ENCODE results near the gene MED12.
A peak's percentile ranks its signal among the peaks of the same experiment; 100 is the strongest.
"Not testable (repeated sequence)": the region's sequence is repeated elsewhere in the genome, so short reads cannot be mapped to it uniquely, and the experiment has no call there.

The MED12 gene

DNA sequence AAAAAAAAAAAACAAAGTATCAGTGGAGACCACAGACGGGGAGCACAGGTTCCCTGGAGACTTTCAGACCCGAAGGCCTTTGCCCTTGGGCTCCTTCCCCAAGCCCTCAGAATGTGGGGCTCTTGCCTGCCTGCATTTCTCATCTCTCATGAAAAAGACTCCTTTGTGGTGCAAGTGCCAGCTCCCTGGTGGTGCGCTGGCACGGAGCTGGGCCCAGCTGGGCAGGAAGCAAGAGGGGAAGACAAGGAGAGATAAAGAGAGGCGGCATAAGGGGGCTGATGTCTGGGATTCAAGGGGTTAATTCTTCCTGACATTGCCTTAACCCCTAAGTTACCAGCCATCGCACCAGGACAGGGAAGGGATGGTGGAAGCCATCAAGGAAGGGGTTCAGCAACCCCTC is 48.1 kb downstream of the MED12 start:
- no peak for DNase-seq

DNA sequence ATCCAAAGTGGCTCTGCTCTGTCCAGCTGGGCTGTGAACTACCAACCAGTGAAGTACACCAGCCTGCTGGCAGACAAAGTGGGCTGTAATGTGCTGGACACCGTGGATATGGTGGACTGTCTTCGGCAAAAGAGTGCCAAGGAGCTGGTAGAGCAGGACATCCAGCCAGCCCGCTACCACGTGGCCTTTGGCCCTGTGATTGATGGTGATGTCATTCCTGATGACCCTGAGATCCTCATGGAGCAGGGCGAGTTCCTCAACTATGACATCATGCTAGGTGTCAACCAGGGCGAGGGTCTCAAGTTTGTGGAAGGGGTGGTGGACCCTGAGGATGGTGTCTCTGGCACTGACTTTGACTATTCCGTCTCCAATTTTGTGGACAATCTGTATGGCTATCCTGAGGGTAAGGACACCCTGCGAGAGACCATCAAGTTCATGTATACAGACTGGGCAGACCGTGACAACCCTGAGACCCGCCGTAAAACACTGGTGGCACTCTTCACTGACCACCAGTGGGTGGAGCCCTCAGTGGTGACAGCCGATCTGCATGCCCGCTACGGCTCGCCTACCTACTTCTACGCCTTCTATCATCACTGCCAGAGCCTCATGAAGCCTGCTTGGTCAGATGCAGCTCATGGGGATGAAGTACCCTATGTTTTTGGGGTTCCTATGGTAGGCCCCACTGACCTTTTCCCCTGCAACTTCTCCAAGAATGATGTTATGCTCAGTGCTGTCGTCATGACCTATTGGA is 48.8 kb downstream of the MED12 start:
- no peak for DNase-seq

DNA sequence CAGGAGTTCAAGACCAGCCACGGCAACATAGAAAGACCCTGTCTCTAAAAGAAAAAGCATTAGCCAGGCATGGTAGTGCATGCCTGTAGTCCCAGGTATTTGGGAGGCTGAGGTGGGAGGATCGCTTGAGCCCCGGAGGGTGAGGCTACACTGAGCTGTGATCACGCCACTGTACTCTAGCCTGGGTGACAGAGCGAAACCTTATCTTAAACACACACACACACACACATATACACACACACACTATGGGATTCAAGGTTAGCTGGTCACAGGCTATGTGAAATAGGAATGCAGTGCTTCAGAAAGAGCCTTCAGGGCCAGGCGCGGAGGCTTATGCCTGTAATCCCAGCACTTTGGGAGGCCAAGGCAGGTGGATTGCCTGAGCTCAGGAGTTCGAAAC is 49.7 kb downstream of the MED12 start:
- no peak for DNase-seq

DNA sequence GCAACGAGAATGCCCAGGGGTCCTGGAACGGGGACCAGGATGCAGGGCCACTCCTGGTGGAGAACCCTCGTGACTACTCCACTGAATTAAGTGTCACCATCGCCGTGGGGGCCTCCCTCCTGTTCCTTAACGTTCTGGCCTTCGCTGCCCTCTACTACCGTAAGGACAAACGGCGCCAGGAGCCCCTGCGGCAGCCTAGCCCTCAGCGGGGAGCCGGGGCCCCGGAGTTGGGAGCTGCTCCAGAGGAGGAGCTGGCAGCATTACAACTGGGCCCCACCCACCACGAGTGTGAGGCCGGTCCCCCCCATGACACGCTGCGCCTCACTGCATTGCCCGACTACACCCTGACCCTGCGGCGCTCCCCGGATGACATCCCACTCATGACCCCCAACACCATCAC is 51.2 kb downstream of the MED12 start:
- DNase-seq, result no peak

DNA sequence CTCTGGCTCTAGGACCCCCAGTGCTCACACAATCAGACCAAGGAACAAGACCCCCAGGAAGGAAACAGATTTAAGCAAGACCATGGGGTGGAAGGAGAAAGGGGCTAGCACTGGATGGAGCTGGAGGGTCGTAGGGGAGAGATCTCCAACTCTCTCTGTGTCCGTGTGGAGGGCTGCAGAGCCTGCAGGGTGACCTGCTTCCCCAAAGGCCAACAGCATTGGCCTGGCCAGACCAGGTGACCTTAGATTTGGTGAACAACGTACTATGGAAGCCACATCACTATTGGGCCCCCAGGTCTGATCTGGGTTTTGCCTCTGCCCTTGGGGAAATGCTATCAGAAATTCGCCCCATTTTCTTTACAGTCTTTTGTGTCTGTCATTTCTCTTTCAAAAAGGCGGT is 52.3 kb downstream of the MED12 start:
- DNase-seq, result no peak

DNA sequence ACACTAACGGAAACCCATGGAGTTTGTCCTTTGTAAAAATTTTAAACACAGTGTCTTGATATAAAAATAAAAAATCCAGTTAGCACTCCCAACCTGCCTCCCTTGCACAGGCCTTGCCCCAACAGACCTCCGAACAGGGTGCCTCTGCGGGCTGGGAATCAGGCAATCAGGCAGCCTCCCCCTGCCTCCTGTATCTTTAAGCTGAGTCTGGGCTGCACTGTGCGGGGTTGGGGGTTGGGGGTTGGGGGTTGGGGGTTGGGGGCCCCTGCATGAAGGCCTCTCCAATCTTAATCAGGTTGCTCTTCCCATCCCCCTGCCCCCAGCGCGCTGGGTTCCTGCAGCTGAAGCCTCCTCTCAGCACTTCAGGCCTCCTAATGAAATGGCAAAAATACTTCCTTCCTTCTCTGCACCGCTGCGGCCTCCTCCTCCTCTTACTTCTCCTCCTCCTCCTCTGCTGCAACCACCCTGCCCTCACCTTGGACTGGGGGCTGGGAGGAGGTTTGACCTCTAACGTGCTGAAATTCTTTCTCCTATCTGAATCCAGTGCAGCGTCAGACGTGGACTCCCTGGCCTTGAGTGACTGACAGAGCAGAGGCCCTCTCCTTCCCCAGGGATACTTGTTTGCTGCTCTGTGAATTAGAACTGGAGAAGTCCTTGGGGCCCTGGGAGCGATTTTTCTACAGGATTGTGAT is 52.9 kb downstream of the MED12 start:
- DNase-seq, result no peak

DNA sequence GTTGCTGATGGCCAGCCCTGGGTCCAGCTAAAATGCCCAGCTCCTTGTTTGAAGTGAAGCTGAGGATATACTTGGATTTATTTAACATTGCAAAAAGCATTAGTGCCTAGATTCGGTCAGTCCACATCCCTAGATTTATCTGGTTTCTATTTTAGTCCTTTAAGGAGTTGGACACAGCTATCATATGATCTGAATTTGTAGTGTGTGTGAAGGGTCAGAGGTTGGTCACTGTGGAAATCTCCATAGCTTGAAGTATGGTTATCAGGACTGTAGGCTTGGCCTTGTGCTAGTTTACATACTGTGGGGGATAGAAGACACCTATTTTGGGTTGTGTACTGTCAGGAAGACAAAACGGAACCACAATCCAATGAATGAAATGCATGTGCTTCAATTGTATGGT is 55.0 kb downstream of the MED12 start:
- DNase-seq, result no peak

DNA sequence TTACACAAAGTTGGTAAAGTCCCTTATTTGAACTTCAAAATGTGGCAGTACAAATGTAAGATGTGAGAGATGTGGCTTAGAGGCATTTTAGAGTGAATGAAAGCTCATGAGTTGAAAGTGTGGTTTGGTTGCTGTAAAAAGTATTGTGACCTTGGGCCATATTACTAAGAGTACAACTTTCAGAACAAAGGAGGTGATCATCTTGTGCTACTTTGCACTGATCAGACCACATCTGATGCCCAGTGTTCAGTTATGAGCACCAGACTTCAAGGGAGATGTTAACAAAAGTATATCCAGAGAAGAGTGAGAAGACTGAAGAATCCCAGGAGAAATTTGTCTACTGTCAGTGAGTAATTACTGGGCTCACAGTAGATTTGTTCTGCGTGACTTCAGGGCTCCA is 56.4 kb downstream of the MED12 start:
- no peak for DNase-seq

DNA sequence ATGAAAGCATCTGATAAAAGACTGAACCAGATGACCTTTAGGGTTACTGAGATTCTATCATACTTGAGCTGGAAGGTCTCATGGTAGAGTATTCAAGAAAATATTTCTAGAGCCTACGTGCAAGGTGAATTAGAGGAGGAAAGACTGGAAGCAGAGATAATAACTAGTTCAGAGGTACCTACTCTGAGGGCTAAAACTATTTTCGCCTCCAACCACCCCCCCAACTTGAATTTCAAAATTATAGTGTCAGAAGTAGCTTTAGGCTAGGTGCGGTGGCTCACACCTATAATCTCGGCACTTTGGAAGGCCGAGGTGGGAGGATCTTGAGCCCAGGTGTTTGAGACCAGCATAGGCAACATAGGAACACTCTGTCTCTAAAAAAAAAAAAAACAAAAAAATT is 57.1 kb downstream of the MED12 start:
- DNase-seq, result no peak

DNA sequence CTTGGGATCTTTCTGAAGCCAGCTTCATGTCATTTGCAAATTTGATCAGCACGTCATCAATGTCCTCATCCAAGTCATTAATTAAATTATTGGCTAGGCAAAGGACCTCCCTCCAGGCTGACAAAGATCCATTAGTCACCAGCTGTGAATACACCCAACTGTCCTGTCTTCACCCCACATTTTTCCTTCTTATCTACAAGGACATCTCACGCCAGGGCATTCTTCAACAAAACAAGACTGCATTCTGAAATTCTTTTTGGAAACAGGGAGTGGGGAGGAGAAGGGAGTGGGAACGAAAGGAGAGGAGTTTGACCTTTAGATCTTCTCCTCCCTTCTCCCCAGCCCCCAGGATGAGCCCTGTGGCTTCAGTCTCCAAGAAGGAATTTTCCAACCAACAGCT is 58.9 kb downstream of the MED12 start:
- no peak for DNase-seq

DNA sequence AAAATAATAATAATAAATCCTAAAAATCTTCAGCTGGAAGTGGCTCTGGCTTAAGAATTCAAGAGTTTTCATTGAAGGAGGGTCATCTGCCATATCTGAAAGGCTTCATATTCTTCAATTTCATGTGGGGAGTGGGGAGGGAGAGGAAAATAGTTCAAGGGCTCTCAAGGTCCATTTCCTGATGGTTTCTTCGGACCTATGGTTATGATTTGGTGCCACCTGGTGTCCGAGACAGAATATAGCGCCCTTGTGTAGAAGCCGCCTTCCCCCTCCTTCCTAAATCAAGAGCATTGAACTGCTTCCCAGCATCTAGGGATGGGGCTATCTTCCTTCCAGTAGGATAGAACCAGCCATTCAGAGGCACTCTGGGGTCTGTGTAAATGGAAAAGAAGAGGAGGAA is 60.5 kb downstream of the MED12 start:
- peak; percentile 59 for DNase-seq

DNA sequence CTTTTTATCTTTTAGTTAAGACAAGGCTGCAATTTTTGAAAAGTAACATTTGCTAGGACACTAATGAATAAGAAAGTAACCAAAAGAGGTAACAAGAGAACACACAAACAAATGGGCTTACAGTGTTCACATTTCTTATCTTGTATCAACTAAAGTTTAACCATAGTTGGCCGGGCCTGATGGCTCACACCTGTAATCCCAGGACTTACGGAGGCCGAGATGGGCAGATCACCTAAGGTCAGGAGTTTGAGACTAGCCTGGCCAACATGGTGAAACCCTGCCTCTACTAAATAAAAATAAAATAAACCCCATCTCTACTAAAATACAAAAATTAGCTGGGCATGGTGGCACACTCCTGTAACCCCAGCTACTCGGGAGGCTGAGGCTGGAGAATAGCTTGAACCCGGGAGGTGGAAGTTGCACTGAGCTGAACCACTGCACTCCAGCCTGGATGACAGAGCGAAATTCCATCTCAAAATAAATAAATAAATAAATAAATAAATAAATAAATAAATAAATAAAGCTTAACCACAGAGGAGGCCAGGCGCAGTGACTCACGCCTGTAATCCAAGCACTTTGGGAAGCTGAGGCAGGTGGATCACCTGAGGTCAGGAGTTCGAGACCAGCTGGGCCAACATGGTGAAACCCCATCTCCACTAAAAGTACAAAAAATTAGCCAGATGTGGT is 62.3 kb downstream of the MED12 start:
- not testable (repeated sequence) for DNase-seq

DNA sequence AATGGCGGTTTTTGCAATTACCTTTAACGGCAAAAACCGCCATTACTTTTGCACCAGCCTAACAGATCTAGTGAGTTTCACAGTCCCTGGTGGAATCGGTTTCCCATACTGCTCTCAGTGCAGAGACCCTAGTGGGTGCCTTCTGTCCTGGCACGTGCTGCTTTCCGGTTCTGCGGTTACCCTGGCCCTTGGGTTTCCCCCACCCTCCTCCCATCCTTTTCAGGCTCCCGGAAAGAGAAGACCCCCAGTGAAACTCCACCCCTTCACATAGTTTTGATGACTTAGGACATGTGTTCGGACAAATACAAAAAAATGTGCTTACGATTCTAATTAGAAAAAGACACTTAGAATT is 63.1 kb downstream of the MED12 start:
- DNase-seq, result peak; percentile 35

DNA sequence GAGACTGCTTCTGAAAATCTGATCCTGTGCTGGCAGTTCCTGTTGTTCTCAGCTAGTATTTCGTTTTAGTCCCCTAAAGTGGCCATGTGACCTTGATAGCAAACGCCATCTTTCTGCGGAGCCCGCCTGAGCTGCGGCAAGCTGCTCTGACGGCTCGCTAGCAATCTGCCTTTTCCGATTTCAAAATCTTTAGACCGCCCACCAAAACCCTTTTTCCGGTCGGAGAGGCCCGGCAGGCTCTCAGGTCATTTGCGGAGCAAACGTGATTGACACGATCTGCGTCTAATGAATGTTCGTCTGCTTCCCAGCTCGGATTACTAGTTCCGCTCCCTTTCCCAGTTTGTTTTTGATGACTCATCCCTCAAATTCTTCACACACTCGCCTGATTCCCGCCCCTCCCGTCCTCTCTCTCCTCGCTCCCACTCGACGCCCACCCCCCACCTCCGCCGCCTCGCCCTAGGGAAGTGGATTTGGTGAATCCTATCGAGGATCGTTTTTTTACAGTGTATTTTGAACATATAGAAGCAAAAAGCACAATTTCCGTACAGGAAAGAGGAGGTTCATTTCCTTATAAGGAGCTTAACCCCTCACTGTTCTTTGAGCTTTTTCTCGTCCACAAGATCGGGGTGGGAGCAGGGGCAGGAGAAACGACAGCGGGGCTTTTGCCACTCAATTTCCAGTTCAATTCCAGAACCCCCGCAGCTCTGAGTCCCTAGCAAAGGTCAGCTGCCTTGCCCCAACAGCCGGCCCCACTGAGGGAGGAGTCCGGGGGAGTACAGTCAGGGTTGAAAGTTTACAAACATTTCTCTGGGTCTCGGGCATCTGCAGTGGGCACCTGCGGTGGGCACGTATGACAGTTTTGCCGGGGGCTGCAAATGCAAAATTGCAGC is 63.8 kb downstream of the MED12 start:
- DNase-seq, result peak; percentile 95

DNA sequence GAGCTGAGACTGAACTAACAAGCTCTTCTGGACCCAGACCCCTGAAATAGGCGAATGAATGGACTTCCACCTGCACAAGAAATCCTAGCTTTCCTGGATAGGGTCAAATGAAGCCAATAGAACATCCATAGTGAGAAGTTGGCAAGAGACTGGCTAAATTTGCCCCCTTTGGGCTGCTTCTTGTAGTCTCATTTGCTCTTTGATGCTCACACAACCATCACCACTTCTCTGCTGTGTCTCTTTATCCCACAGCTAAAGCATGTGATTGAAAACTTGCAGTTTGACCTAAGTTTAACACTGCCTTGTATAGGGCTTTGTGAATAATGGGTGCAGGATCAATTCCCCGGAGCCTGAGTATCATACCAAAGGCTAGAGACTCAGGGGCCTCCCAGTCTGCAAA is 64.5 kb downstream of the MED12 start:
- no peak for DNase-seq

DNA sequence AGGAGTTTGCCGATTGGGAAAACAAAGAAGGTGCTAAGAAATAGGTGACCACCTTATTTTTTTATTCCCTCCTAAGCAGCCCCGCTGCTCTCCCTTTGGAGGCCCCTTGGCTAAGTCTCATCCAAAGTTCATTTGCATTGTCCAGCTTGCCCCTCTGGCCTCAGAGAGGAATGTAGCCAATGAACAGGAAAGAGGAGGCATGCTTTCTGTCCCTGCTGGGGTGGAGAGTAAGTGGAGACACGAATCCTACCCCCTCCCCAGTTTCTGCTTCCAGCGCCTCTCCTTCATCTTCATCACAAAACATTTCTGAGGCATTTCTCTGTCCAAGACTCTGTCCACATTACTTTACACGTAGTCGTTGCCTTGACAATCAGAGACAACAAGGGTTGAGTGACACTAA is 64.9 kb downstream of the MED12 start:
- DNase-seq, result peak; percentile 40

DNA sequence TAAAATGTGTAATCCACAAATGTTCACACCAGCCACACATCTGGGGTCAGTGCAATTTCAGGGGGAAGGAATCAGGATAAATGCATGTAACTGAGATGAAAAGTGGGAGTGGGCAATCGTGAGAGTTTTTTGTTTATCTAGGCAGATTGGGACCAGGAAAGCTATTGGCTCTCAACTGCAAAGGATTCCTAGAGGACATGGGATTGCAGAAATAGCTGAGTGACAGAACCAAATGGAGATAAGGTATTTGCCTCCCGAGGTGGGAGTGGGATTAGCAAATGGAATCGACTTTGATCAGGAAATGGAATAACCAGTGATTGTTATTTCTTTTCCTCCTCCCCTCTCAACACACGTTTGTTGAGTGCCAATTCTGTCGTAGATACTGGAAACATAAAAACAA is 65.7 kb downstream of the MED12 start:
- DNase-seq, result no peak

DNA sequence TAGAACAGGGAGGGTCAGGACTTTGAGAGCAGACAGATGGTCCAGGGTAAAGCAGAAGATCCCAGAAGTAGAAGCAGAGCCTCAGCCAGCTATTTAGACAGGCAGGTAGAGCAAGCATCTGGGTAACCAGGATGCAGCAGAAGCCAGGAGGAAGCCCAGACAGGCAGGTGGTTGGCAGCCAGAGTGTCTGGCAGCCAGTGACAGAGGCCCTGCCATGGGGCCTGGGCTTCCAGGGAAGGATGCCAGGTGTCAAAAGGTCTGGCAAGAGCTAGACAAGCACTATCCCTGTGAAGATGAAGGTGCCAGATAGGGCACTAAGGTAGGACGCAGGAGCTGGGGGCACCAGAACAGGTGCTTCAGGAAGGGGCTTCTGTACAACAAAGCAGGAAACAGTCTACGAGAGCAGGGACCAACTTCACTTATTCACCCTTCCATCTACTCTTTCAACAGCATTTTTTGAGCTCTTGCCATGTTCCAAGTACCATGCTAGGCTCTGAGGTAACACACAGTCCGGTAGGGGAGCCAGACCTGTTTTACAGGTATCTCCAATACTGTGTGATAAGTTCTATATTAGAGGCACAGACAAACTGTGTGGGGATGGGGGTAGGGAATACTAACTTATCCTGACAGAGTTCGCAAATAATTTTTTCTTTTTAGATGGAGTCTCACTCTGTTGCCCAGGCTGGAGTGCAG is 66.6 kb downstream of the MED12 start:
- no peak for DNase-seq

DNA sequence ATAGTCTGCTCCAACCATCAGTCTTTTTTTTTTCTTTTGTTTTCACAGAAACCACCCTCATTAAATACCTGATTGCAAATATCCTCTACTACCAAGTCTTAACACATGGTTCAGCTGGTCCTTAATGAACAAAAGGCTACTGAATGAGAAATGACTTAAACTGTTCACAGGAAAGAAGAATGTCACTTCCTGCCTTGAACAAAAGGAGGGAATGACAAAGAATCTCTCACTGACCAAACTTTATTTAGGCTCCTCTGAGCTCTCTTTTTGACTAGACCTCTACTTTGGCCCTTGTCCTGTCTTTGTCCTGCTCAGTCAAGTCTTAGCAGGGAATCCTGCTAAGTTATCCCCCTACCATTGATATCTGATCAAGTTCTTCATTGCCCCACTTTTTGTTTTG is 72.9 kb downstream of the MED12 start:
- no peak for DNase-seq
